Measurements from ENCODE around the gene ANGPTL8. TPM values are rescaled to one million over a fixed set of nuclear protein-coding genes. Genes with fewer than 3 reads are reported as not detected.
A peak's percentile ranks its signal among the peaks of the same experiment; 100 is the strongest.

Gene ANGPTL8
- total and polyA plus RNA-seq, 12 donors, result 0.34 to 13.0 (median 1.7) TPM; not detected in 6

- Histone ChIP-seq H3K27ac (peak overlapping the region; percentile 55 to 99 (median 79)), H3K4me3 (no peak overlapping the region), H3K9me3 (no peaks in the 10 kb centered on the region), H3K36me3 (no peaks in the 10 kb centered on the region), H3K27me3 (peaks cover 0 to 25% (median 0%) of the 10 kb centered on the region in 7 donors), H3K4me1 (peaks cover 11 to 70% (median 27%) of the 10 kb centered on the region in 9 donors)
- intact Hi-C loops (cut with DNase I), result loop anchor here in 1 of 10 donors (2.0 kb wide), 1 partner anchor 21 kb away; no protein-coding TSS in a partner anchor
- WGBS, 2 donors, result 88 to 91% methylated on average over 10 of the region's 10 CpGs
- no peak for TF ChIP-seq CTCF (IDR thresholded peaks at IDR 0.05)
- no peak for ATAC-seq
- no peak for DNase-seq
These were observed 28.1 kb downstream of the ANGPTL8 start for GRCh38 chr19:11267316-11268085.

GRCh38 chr19:11268783-11269267 is 29.4 kb downstream of the ANGPTL8 start:
- H3K4me3 ChIP-seq, result no peak overlapping the region
- peaks cover 9 to 65% (median 23%) of the 10 kb centered on the region in 9 donors for H3K4me1 ChIP-seq
- ATAC-seq (peak; percentile 81 to 94 (median 89)), DNase-seq (peak; percentile 76 to 93)
- H3K27ac ChIP-seq, result peak overlapping the region; percentile 60 to 99 (median 80)
- intact Hi-C loops (cut with DNase I), result loop anchor here in 1 of 10 donors (2.0 kb wide), 1 partner anchor 22 kb away; no protein-coding TSS in a partner anchor
- no peak for TF ChIP-seq CTCF (IDR thresholded peaks at IDR 0.05)
- H3K9me3 ChIP-seq, result no peaks in the 10 kb centered on the region
- H3K27me3 ChIP-seq, result peaks cover 0 to 14% (median 0%) of the 10 kb centered on the region in 7 donors
- no peaks in the 10 kb centered on the region for H3K36me3 ChIP-seq
- WGBS, 2 donors, result 34 to 38% methylated on average over 10 of the region's 10 CpGs

GRCh38 chr19:11269408-11269807 is 30.0 kb downstream of the ANGPTL8 start:
- Histone ChIP-seq H3K9me3 (no peaks in the 10 kb centered on the region), H3K4me1 (peaks cover 9 to 59% (median 23%) of the 10 kb centered on the region in 9 donors), H3K4me3 (no peak overlapping the region), H3K36me3 (no peaks in the 10 kb centered on the region), H3K27ac (peak overlapping the region; percentile 51 to 99 (median 80)), H3K27me3 (peaks cover 0 to 16% (median 0%) of the 10 kb centered on the region in 7 donors)
- DNase-seq (no peak), ATAC-seq (peak in 3 of 8 donors; percentile 10 to 33 (median 14))
- no peak for TF ChIP-seq CTCF (IDR thresholded peaks at IDR 0.05)
- 38 to 59% methylated on average over 7 of the region's 7 CpGs for WGBS, 2 donors
- intact Hi-C loops (cut with DNase I), result loop anchor here in 1 of 10 donors (2.0 kb wide), 1 partner anchor 23 kb away; no protein-coding TSS in a partner anchor

GRCh38 chr19:11273296-11273695 is 33.9 kb downstream of the ANGPTL8 start:
- peak overlapping the region in 8 of 10 donors; percentile 15 to 79 (median 44) for H3K27ac ChIP-seq
- DNase-seq (no peak), ATAC-seq (no peak)
- H3K27me3 ChIP-seq, result peaks cover 0 to 23% (median 0%) of the 10 kb centered on the region in 7 donors
- 82 to 85% methylated on average over 2 of the region's 2 CpGs for WGBS, 2 donors
- H3K9me3 ChIP-seq, result no peaks in the 10 kb centered on the region
- intact Hi-C loops (cut with DNase I), result no loop called here
- TF ChIP-seq CTCF (IDR thresholded peaks at IDR 0.05), result no peak
- no peak overlapping the region for H3K4me3 ChIP-seq
- peaks cover 4 to 41% (median 15%) of the 10 kb centered on the region in 9 donors for H3K4me1 ChIP-seq
- no peaks in the 10 kb centered on the region for H3K36me3 ChIP-seq

Measured in heart right ventricle (tissue), 16 donors.